K562 (cell line): ENCODE results near the gene DAPK1. TPM values are rescaled to one million over a fixed set of nuclear protein-coding genes. Genes with fewer than 3 reads are reported as not detected.

ENCODE experiments used
- ATF7 ChIP-seq: fragments of 450-650 bp; IDR thresholded peaks from 2 replicates; pipeline ENCODE4 v1.7.1; 2014; ENCODE audit warnings: mild to moderate bottlenecking, moderate library complexity
- CAMTA2 ChIP-seq: fragments of 250-450 bp; sonication (Bioruptor Pico); conservative IDR thresholded peaks from 2 replicates; pipeline ENCODE4 v1.5.1; 2022
- E2F3 ChIP-seq: fragments of 250-450 bp; sonication (Bioruptor Pico); IDR thresholded peaks from 2 replicates; pipeline ENCODE4 v1.4.0; 2020; ENCODE audit warnings: mild to moderate bottlenecking
- ETV1 ChIP-seq: fragments of 450-650 bp; conservative IDR thresholded peaks from 2 replicates; pipeline ENCODE4 v1.6.1; 2016; ENCODE audit warnings: missing genetic modification characterization, control low read depth, low read depth, missing compliant biosample characterization
- HIVEP1 ChIP-seq: fragments of 250-450 bp; sonication (Bioruptor Pico); IDR thresholded peaks from 2 replicates; pipeline ENCODE4 v1.4.0; 2020; ENCODE audit warnings: mild to moderate bottlenecking
- SMAD4 ChIP-seq: fragments of 250-450 bp; sonication (Bioruptor Pico); conservative IDR thresholded peaks from 2 replicates; pipeline ENCODE4 v1.8.0; 2021; ENCODE audit warnings: inconsistent platforms, mild to moderate bottlenecking, moderate library complexity
- YBX1 ChIP-seq: fragments of 450-650 bp; IDR thresholded peaks from 2 replicates; pipeline ENCODE4 v1.7.1; 2016; ENCODE audit warnings: mild to moderate bottlenecking
- ZBTB40 ChIP-seq, 2 experiments: fragments of 450-650 bp in 1 of 2; sonication (generic) in 1 of 2; formaldehyde crosslinking in 1 of 2; IDR thresholded peaks; 2 replicates each; pipeline versions ENCODE4 v1.7.1 to v1.9.0; 2016 to 2022; ENCODE audit warnings: inconsistent platforms in 1 of 2, mild to moderate bottlenecking in 1 of 2, missing genetic modification reagents in 1 of 2
- ZNF354B ChIP-seq: fragments of 250-450 bp; sonication (Bioruptor Pico); IDR thresholded peaks from 2 replicates; pipeline ENCODE4 v1.4.0; 2020
- ZNF644 ChIP-seq: fragments of 200-800 bp; sonication (Bioruptor generic); IDR thresholded peaks from 2 replicates; pipeline ENCODE4 v1.6.1; 2016; ENCODE audit warnings: low read depth, missing genetic modification characterization, missing compliant biosample characterization
- ZSCAN29 ChIP-seq: fragments of 450-650 bp; IDR thresholded peaks from 2 replicates; pipeline ENCODE4 v1.6.1; 2017
- polyA plus RNA-seq, 8 experiments: library from polyadenylated mRNA; depleted of rRNA in 4 of 8; stranded (reverse) in 5 of 8; unstranded in 3 of 8; fragments of >200 nt; fragmentation: Nextera tagmentation in 2 of 8; fragmentation: Illumina TruSeq in 1 of 8; extraction: Ambion mirVana in 2 of 8; extraction: Trizol in 1 of 8; gene quantifications; 2 replicates each; pipeline versions ENCODE4 v1.2.1 to v1.2.3, GENCODE V29; 2011 to 2014; ENCODE audit warnings: inconsistent platforms in 1 of 8, missing spikeins in 1 of 8
- total RNA-seq, 7 experiments: library from RNA; depleted of rRNA in 6 of 7; stranded (reverse); fragments of >200 nt in 6 of 7; fragmentation: Illumina TruSeq in 2 of 7; extraction: Trizol in 2 of 7; gene quantifications; 2 replicates each; pipeline versions ENCODE4 v1.2.1 to v1.2.3, GENCODE V29; 2011 to 2021; ENCODE audit warnings: low replicate concordance in 1 of 7
- TF ChIP-seq, protein P1 (sequence below): fragments of 450-650 bp; IDR thresholded peaks from 2 replicates; pipeline ENCODE4 v1.6.1; 2016
- TF ChIP-seq, protein P2 (sequence below): fragments of 450-650 bp; formaldehyde crosslinking; IDR thresholded peaks from 2 replicates; pipeline ENCODE4 v1.4.0; 2022; ENCODE audit warnings: missing genetic modification characterization
- TF ChIP-seq, protein P3 (sequence below): fragments of 450-650 bp; IDR thresholded peaks from 2 replicates; pipeline ENCODE4 v1.6.1; 2017; ENCODE audit warnings: antibody characterized with exemption

DAPK1 gene
- total and polyA plus RNA-seq, 9 of the 15 experiments (the other 6 are each of a cell fraction or from before 2014, with no cell fraction given) = 1.7 to 26.4 (median 15.8) TPM

DNA sequence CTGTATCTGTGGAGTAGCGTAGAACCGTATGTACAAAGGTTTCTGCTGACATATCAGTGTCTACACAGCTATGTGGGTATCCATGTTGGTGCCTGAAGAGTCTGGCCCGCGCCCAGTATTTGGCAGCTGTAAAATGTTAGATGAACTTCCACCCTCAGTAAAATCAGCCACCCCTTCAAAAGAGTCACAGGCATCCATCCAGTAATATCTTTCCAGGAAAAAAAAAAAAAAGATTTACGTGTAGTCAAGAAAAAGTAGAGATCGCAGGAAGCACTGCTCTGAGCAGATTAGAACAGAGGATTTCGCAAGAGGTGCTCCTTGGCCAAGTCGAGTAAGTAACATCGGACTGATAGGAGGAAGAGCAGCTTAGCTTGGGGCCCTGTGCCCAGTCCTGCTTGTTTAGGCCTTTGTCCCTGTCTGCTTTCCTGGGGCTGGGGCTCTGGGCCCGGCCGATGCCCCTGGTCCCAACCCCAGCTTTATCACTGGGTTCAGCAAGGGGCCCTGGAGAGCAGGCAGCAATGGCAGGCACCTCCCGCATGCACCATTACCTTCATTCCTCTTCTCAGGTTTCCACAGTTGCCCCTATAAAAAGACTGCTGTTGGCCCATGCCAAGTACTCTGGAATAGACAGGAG is 21.2 kb downstream of the DAPK1 start (continued):
- TF ChIP-seq ZBTB40 (IDR thresholded peaks at IDR 0.05) (no peak), ZBTB40 (CRISPR knock-in tag; IDR thresholded peaks at IDR 0.05) (no peak), SMAD4 (peak; percentile 86), CAMTA2 (no peak), ATF7 (peak; percentile 65; the same call in 1 of the 2 replicates), YBX1 (no peak), ZNF644 (tag) (peak; percentile 76; the same call in 1 of the 2 replicates), ZSCAN29 (no peak; the same call in 1 of the 2 replicates), HIVEP1 (CRISPR knock-in tag) (no peak), ETV1 (tag) (peak; percentile 85), ZNF354B (no peak), E2F3 (no peak)
- TF ChIP-seq, protein P1, sequence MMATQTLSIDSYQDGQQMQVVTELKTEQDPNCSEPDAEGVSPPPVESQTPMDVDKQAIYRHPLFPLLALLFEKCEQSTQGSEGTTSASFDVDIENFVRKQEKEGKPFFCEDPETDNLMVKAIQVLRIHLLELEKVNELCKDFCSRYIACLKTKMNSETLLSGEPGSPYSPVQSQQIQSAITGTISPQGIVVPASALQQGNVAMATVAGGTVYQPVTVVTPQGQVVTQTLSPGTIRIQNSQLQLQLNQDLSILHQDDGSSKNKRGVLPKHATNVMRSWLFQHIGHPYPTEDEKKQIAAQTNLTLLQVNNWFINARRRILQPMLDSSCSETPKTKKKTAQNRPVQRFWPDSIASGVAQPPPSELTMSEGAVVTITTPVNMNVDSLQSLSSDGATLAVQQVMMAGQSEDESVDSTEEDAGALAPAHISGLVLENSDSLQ = peak; percentile 76
- TF ChIP-seq, protein P2, sequence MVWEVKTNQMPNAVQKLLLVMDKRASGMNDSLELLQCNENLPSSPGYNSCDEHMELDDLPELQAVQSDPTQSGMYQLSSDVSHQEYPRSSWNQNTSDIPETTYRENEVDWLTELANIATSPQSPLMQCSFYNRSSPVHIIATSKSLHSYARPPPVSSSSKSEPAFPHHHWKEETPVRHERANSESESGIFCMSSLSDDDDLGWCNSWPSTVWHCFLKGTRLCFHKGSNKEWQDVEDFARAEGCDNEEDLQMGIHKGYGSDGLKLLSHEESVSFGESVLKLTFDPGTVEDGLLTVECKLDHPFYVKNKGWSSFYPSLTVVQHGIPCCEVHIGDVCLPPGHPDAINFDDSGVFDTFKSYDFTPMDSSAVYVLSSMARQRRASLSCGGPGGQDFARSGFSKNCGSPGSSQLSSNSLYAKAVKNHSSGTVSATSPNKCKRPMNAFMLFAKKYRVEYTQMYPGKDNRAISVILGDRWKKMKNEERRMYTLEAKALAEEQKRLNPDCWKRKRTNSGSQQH (CRISPR knock-in tag) = no peak
- TF ChIP-seq, protein P3, sequence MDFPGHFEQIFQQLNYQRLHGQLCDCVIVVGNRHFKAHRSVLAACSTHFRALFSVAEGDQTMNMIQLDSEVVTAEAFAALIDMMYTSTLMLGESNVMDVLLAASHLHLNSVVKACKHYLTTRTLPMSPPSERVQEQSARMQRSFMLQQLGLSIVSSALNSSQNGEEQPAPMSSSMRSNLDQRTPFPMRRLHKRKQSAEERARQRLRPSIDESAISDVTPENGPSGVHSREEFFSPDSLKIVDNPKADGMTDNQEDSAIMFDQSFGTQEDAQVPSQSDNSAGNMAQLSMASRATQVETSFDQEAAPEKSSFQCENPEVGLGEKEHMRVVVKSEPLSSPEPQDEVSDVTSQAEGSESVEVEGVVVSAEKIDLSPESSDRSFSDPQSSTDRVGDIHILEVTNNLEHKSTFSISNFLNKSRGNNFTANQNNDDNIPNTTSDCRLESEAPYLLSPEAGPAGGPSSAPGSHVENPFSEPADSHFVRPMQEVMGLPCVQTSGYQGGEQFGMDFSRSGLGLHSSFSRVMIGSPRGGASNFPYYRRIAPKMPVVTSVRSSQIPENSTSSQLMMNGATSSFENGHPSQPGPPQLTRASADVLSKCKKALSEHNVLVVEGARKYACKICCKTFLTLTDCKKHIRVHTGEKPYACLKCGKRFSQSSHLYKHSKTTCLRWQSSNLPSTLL = peak; percentile 47; the same call in 1 of the 2 replicates
